Stimulated activated CD4-positive, alpha-beta T cell treated with anti-CD3 and anti-CD28 coated beads, Interleukin-12 subunit alpha, Interleukin-12 subunit beta, amount 100 ng/mL, for 24 hours (primary cell): ENCODE data around the gene MITD1.
"Not testable (repeated sequence)": the region's sequence is repeated elsewhere in the genome, so short reads cannot be mapped to it uniquely, and the experiment has no call there.

ENCODE experiments used
- DNase-seq, 2 experiments: peaks; one replicate each; pipeline ENCODE4 v3.0.0-alpha.2; 2020; ENCODE audit warnings: low read depth in 2 of 2

Gene MITD1

GRCh38 chr2:99154643-99155536 lies 26.0 kb downstream of the MITD1 start, which contains the start of the genes LIPT1 and TSGA10:
TSS of gene LIPT1 (plus strand) at chr2:99154967. CDS start at chr2:99161958, 6,991 bp downstream.
TSS of gene TSGA10 (minus strand) at chr2:99154942. CDS start at chr2:99109439, 45,503 bp downstream.
- peak; percentile 84 to 91 for DNase-seq

DNA sequence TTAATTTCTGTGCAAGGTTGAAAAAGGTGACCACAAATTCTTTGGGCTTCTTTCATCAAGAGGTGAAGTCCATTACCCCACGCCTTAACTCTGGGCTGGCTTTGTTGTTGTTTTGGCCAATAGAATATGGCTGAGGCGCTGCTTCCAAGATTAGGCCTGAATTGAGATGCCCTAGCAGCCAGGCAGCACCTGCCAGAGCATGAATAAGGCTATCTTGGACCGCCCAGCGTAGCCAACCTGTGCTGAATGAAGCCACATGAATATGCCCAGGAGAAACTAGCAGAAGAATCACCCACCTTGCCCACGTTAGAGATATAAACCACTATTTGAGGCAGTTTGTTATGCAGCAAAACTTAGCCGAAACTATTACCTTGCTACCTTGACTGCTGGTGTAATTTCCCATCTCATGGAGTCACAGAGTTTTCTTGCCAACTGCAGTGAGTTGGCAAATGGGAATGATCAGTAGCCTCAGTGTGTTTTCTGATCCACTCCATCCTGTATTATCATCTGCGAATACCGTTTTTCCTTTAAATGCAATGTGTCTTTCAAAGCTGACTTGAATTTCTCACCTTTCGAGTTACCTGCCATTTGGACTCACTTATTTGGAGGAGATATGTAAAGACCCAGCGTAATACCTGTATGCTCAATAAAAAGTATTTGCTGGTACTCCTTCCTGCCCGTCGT lies 26.8 kb downstream of the MITD1 start:
- no peak for DNase-seq

DNA sequence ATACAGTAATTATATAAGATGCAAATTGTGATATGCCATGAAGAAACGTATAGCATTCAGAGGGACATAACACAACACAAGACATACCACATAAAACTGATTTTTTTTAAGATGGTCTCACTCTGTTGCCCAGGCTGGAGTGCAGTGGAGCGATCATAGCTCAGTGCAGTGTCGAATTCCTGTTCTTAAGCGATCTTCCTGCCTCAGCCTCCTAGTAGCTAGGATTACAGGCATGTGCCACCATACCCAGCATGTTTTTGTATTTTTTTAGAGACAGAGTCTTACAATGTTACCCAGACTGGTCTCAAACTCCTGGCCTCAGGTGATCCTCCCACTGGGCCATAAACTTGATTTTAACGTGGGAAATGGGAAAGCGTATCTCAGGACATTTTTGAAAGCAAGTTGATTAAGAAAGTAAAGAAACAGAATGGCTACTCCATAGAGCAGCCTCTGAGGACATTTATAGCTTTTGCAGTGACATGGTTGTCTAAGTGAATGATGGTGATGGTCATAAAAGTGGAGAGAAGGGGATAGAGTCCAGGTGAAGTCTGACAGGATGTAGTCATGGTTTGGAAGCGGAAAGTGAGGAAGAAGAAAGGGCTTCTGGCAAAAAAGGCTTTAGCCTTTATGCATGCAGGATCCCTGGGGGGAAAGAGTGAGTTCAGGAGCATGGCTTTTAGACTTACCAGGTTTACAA lies 28.5 kb downstream of the MITD1 start:
- DNase-seq = no peak

DNA sequence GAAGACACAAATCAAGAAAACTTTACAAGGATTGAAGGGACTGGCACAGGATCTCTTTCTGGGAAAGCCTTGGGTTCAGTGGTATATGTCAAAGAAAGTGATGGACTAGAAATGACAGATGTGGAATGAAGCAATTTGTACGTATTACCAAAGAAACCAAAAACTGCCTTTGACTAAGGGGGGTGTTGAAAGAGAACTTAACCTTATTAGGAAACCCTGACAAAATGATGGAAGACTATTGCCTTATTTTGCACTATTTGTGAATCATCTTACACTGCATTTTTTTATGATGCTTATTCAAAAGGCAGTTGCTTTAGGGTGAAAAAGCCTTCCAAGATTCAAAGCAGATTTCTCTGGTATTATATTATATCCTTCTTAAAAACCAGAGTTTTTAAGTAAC lies 30.2 kb downstream of the MITD1 start:
- no peak for DNase-seq

DNA sequence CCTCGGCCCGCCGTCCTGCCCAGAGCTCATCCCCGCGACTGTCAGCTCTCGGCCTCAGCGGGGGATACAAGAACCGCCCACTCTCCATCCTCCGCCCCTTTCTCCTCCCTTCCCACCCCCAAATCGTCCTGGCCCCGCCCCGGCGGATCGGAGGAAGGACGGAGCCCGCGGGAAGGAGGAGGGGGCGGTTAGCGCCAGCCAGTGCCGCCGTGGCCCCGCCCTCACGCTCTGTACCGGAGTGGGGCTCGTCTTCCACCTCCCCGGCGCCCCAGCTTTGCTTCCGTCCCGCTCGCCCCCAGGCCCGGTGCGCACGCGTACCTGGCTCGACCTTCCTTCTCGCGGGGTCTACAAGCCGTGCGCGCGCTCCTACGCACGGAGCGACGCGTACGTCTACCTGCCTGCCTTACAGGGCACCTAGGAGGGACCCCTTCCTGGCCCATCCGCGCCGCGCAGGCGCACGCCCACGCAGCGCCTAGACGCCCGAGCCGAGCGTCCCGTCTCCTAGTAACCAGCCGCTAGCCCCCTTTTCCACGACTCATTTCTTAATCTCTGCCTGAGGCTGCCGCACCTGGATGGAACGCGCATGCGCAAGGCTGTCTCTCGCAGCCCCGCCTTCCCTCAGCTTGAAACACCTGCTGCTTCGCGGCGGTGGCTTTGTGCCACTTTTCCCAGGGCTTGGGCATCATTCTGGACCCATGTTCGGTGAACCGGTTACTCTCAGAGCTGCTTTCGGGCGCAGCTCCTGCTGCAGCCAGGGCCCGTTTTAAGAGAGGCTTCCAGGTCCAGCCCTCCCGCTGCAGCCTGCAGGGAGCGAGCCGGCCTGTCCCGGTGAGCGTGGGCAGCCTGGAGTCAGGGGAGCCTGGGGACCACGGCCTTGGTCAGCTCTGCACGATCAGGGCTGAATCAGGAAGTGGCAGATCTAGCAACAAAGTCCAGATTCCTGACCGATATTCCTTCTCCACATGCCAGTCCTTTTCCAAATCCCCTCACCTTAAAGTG lies 39.4 kb downstream of the MITD1 start, which contains the start of gene C2orf15:
Gene C2orf15 (plus strand): TSS at position 598 of the 999 bp plus-strand sequence. CDS start 8,852 bp downstream, outside the sequence.
- DNase-seq = peak; percentile 93 to 96

GRCh38 chr2:99140860-99141109 lies 40.1 kb downstream of the MITD1 start:
- DNase-seq = no peak

GRCh38 chr2:99140056-99140859 lies 40.6 kb downstream of the MITD1 start:
- no peak for DNase-seq

DNA sequence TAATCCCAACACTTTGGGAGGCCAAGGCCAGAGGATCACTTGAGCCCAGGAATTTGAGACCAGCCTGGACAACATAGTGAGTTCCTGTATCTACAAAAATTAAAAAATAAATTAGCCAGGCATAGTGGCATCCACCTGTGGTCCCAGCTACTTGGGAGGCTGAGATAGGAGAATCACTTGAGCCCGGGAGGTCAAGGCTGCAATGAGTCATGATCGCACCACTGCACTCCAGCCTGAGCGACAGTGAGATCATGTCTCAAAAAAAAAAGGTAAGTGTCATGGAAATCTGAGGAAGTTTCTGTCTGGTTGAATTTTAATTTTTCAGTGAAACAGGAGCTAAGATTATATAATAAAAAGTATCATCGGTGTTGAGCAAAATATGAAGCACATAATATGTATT lies 41.9 kb downstream of the MITD1 start:
- no peak for DNase-seq

DNA sequence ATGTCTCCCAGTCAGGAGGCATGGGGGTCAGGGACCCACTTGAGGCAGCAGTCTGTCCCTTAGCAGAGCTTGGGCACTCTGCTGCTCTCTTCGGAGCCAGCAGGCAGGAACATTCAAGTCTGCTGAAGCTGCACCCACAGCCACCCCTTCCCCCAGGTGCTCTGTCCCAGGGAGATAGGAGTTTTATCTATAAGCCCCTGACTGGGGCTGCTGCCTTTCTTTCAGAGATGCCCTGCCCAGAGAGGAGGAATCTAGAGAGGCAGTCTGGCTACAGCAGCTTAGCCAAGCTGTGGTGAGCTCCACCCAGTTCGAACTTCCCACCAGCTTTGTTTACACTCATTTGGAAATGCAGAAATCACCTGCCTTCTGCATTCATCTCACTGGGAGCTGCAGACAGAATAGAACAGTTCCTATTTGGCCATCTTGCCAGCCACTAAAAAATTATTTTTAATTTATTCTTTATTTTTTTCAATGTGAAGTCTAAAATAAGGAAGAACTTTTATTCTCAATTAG lies 45.8 kb downstream of the MITD1 start:
- DNase-seq = not testable (repeated sequence)

GRCh38 chr2:99127981-99128380 lies 52.9 kb downstream of the MITD1 start:
- DNase-seq = no peak
